ENCODE data around the gene P2RX7. TPM values are rescaled to one million over a fixed set of nuclear protein-coding genes. Genes with fewer than 3 reads are reported as not detected.

Gene P2RX7
- total RNA-seq, 1 donor, result 4.0 TPM

GRCh38 chr12:121232163-121232562 is 99.5 kb downstream of the P2RX7 start:
- H3K4me3 ChIP-seq (ENCODE audit: insufficient read depth, low read length), result no peak overlapping the region
- TF ChIP-seq, protein P1, sequence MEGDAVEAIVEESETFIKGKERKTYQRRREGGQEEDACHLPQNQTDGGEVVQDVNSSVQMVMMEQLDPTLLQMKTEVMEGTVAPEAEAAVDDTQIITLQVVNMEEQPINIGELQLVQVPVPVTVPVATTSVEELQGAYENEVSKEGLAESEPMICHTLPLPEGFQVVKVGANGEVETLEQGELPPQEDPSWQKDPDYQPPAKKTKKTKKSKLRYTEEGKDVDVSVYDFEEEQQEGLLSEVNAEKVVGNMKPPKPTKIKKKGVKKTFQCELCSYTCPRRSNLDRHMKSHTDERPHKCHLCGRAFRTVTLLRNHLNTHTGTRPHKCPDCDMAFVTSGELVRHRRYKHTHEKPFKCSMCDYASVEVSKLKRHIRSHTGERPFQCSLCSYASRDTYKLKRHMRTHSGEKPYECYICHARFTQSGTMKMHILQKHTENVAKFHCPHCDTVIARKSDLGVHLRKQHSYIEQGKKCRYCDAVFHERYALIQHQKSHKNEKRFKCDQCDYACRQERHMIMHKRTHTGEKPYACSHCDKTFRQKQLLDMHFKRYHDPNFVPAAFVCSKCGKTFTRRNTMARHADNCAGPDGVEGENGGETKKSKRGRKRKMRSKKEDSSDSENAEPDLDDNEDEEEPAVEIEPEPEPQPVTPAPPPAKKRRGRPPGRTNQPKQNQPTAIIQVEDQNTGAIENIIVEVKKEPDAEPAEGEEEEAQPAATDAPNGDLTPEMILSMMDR (IDR thresholded peaks at IDR 0.05; ENCODE audit: extremely low read depth, low read depth, low read length), result no peak
- H3K27ac ChIP-seq (ENCODE audit: low read depth, low read length), result no peak overlapping the region
- no peaks in the 10 kb centered on the region for H3K4me1 ChIP-seq (ENCODE audit: insufficient read depth, low read length)
- H3K9me3 ChIP-seq (ENCODE audit: low read depth, low read length), result no peaks in the 10 kb centered on the region
- peak; percentile 72 for DNase-seq (ENCODE audit: insufficient read length, low spot score, missing footprints)
- H3K4me2 ChIP-seq (ENCODE audit: insufficient read depth, low read length), result no peak overlapping the region
- H2AFZ ChIP-seq (ENCODE audit: low read length), result no peak overlapping the region
- H3K27me3 ChIP-seq (ENCODE audit: insufficient read depth, low read length), result no peaks in the 10 kb centered on the region
- no peaks in the 10 kb centered on the region for H4K20me1 ChIP-seq (ENCODE audit: insufficient read depth, low read length)
- H3K79me2 ChIP-seq (ENCODE audit: insufficient read depth, low read length), result no peaks in the 10 kb centered on the region
- peaks cover 9% of the 10 kb centered on the region for H3K36me3 ChIP-seq (ENCODE audit: insufficient read depth, low read length)

DNA sequence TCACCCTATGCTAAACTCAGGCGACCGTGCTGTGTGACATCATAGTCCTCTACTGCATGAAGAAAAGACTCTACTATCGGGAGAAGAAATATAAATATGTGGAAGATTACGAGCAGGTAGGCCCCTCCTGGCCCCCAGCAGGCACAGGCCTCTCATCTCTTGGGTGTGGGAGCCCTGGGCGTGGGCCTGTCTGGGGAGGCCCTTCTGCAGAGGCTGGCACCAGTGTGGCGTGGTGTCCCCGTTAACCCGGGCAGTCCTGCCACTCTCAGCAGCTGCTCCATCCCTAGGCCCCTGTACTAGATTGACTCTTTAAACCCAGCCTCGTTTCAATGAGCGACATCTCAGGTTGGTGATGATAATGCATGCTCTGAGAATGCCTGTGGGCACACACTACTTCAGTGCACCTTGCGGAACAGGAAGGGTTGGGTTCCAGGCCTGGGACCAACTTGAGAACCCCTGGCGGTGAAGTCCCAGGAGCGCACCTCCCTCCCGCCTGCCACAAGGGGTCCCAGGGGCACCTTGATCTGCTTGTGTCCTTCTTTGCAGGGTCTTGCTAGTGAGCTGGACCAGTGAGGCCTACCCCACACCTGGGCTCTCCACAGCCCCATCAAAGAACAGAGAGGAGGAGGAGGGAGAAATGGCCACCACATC is 100.4 kb downstream of the P2RX7 start:
- Histone ChIP-seq H3K4me1 (ENCODE audit: insufficient read depth, low read length) (no peaks in the 10 kb centered on the region), H3K4me3 (ENCODE audit: insufficient read depth, low read length) (no peak overlapping the region), H3K27ac (ENCODE audit: low read depth, low read length) (no peak overlapping the region), H2AFZ (ENCODE audit: low read length) (no peak overlapping the region), H3K9me3 (ENCODE audit: low read depth, low read length) (no peaks in the 10 kb centered on the region), H3K36me3 (ENCODE audit: insufficient read depth, low read length) (peaks cover 17% of the 10 kb centered on the region), H3K79me2 (ENCODE audit: insufficient read depth, low read length) (no peaks in the 10 kb centered on the region), H3K4me2 (ENCODE audit: insufficient read depth, low read length) (no peak overlapping the region), H3K27me3 (ENCODE audit: insufficient read depth, low read length) (no peaks in the 10 kb centered on the region), H4K20me1 (ENCODE audit: insufficient read depth, low read length) (no peaks in the 10 kb centered on the region)
- TF ChIP-seq, protein P1 (IDR thresholded peaks at IDR 0.05; ENCODE audit: extremely low read depth, low read depth, low read length), result no peak
- DNase-seq (ENCODE audit: insufficient read length, low spot score, missing footprints), result peak; percentile 78

DNA sequence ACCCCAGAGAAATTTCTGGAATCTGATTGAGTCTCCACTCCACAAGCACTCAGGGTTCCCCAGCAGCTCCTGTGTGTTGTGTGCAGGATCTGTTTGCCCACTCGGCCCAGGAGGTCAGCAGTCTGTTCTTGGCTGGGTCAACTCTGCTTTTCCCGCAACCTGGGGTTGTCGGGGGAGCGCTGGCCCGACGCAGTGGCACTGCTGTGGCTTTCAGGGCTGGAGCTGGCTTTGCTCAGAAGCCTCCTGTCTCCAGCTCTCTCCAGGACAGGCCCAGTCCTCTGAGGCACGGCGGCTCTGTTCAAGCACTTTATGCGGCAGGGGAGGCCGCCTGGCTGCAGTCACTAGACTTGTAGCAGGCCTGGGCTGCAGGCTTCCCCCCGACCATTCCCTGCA is 100.9 kb downstream of the P2RX7 start:
- Histone ChIP-seq H3K27ac (ENCODE audit: low read depth, low read length) (no peak overlapping the region), H3K27me3 (ENCODE audit: insufficient read depth, low read length) (no peaks in the 10 kb centered on the region), H3K4me3 (ENCODE audit: insufficient read depth, low read length) (no peak overlapping the region), H4K20me1 (ENCODE audit: insufficient read depth, low read length) (no peaks in the 10 kb centered on the region), H3K4me2 (ENCODE audit: insufficient read depth, low read length) (no peak overlapping the region), H2AFZ (ENCODE audit: low read length) (no peak overlapping the region), H3K4me1 (ENCODE audit: insufficient read depth, low read length) (no peaks in the 10 kb centered on the region), H3K79me2 (ENCODE audit: insufficient read depth, low read length) (no peaks in the 10 kb centered on the region), H3K36me3 (ENCODE audit: insufficient read depth, low read length) (peaks cover 17% of the 10 kb centered on the region), H3K9me3 (ENCODE audit: low read depth, low read length) (no peaks in the 10 kb centered on the region)
- no peak for DNase-seq (ENCODE audit: insufficient read length, low spot score, missing footprints)
- TF ChIP-seq, protein P1 (IDR thresholded peaks at IDR 0.05; ENCODE audit: extremely low read depth, low read depth, low read length), result no peak

- TF ChIP-seq, protein P1 (IDR thresholded peaks at IDR 0.05; ENCODE audit: extremely low read depth, low read depth, low read length), result no peak
- no peak overlapping the region for H3K4me2 ChIP-seq (ENCODE audit: insufficient read depth, low read length)
- H3K4me1 ChIP-seq (ENCODE audit: insufficient read depth, low read length), result peaks cover 6% of the 10 kb centered on the region
- no peak overlapping the region for H3K27ac ChIP-seq (ENCODE audit: low read depth, low read length)
- no peaks in the 10 kb centered on the region for H4K20me1 ChIP-seq (ENCODE audit: insufficient read depth, low read length)
- DNase-seq (ENCODE audit: insufficient read length, low spot score, missing footprints), result peak; percentile 37
- no peaks in the 10 kb centered on the region for H3K79me2 ChIP-seq (ENCODE audit: insufficient read depth, low read length)
- H3K36me3 ChIP-seq (ENCODE audit: insufficient read depth, low read length), result peaks cover 17% of the 10 kb centered on the region
- H2AFZ ChIP-seq (ENCODE audit: low read length), result no peak overlapping the region
- H3K27me3 ChIP-seq (ENCODE audit: insufficient read depth, low read length), result no peaks in the 10 kb centered on the region
- no peaks in the 10 kb centered on the region for H3K9me3 ChIP-seq (ENCODE audit: low read depth, low read length)
- no peak overlapping the region for H3K4me3 ChIP-seq (ENCODE audit: insufficient read depth, low read length)
These were observed 104.1 kb downstream of the P2RX7 start for GRCh38 chr12:121236776-121237175.
